H9 (cell line): Measurements from ENCODE around the gene MYO5B. TPM values are rescaled to one million over a fixed set of nuclear protein-coding genes. Genes with fewer than 3 reads are reported as not detected.

Experiments used
- DNase-seq: peaks from one replicate; pipeline ENCODE4 v3.0.0-alpha.2; 2017
- H2AFZ ChIP-seq: one replicate; pipeline ENCODE4 v1.6.1; 2013; ENCODE audit warnings: mild to moderate bottlenecking, low read length, control low read depth, moderate library complexity
- H2AK5ac ChIP-seq: 2 replicates; pipeline ENCODE4 v1.6.1; 2013; ENCODE audit warnings: low read length, control low read depth, mixed read lengths; ENCODE audit not compliant: insufficient read length
- H2BK120ac ChIP-seq: one replicate; pipeline ENCODE4 v1.6.1; 2013; ENCODE audit warnings: low read depth, mild to moderate bottlenecking, low read length, control low read depth, inconsistent platforms; ENCODE audit not compliant: poor library complexity, severe bottlenecking
- H2BK12ac ChIP-seq: 2 replicates; pipeline ENCODE4 v1.6.1; 2013; ENCODE audit warnings: low read length, control low read depth, mixed read lengths, low read depth; ENCODE audit not compliant: insufficient read length
- H2BK15ac ChIP-seq: 2 replicates; pipeline ENCODE4 v1.6.1; 2013; ENCODE audit warnings: low read depth, low read length, control low read depth
- H2BK20ac ChIP-seq: one replicate; pipeline ENCODE4 v1.6.1; 2013; ENCODE audit warnings: low read depth, mild to moderate bottlenecking, low read length, control low read depth, inconsistent platforms; ENCODE audit not compliant: poor library complexity, severe bottlenecking
- H2BK5ac ChIP-seq: 2 replicates; pipeline ENCODE4 v1.6.1; 2013; ENCODE audit warnings: low read length, control low read depth, mixed read lengths; ENCODE audit not compliant: insufficient read length
- H3K14ac ChIP-seq: 2 replicates; pipeline ENCODE4 v1.6.1; 2013; ENCODE audit warnings: low read length, control low read depth; ENCODE audit not compliant: insufficient read depth
- H3K18ac ChIP-seq: 2 replicates; pipeline ENCODE4 v1.6.1; 2013; ENCODE audit warnings: low read depth, mild to moderate bottlenecking, mixed read lengths, low read length, control low read depth; ENCODE audit not compliant: insufficient read length
- H3K23ac ChIP-seq: 2 replicates; pipeline ENCODE4 v1.6.1; 2013; ENCODE audit warnings: low read length, control low read depth, mixed read lengths, low read depth; ENCODE audit not compliant: insufficient read length
- H3K23me2 ChIP-seq: 2 replicates; pipeline ENCODE4 v1.6.1; 2013; ENCODE audit warnings: low read depth, mild to moderate bottlenecking, mixed read lengths, low read length, control low read depth; ENCODE audit not compliant: insufficient read length, poor library complexity, severe bottlenecking
- H3K27ac ChIP-seq: 2 replicates; pipeline ENCODE4 v1.5.1; 2013; ENCODE audit warnings: low read length, control low read depth, mixed read lengths, low read depth; ENCODE audit not compliant: insufficient read length
- H3K27me3 ChIP-seq: 2 replicates; pipeline ENCODE4 v1.6.1; 2013; ENCODE audit warnings: low read length, control low read depth, inconsistent platforms; ENCODE audit not compliant: insufficient read depth
- H3K4ac ChIP-seq: 2 replicates; pipeline ENCODE4 v1.6.1; 2013; ENCODE audit warnings: low read depth, mild to moderate bottlenecking, control low read depth, inconsistent platforms, low read length, moderate library complexity
- H3K4me1 ChIP-seq: 2 replicates; pipeline ENCODE4 v1.6.1; 2013; ENCODE audit warnings: low read length, control low read depth, inconsistent platforms; ENCODE audit not compliant: insufficient read depth
- H3K4me2 ChIP-seq: 2 replicates; pipeline ENCODE4 v1.6.1; 2013; ENCODE audit warnings: low read length, control low read depth, mixed read lengths; ENCODE audit not compliant: insufficient read length, insufficient read depth
- H3K56ac ChIP-seq: 2 replicates; pipeline ENCODE4 v1.6.1; 2013; ENCODE audit warnings: low read depth, mild to moderate bottlenecking, mixed read lengths, low read length, control low read depth; ENCODE audit not compliant: insufficient read length
- H3K79me1 ChIP-seq: 2 replicates; pipeline ENCODE4 v1.6.1; 2013; ENCODE audit warnings: low read depth, mild to moderate bottlenecking, moderate library complexity, low read length, control low read depth, inconsistent platforms; ENCODE audit not compliant: insufficient read depth, poor library complexity, severe bottlenecking
- H3K79me2 ChIP-seq: 2 replicates; pipeline ENCODE4 v1.6.1; 2013; ENCODE audit warnings: low read length, control low read depth, inconsistent platforms; ENCODE audit not compliant: insufficient read depth
- H3K9ac ChIP-seq: 2 replicates; pipeline ENCODE4 v1.6.1; 2013; ENCODE audit warnings: low read length, control low read depth, mixed read lengths; ENCODE audit not compliant: insufficient read length; ENCODE audit errors: extremely low read depth
- H3K9me3 ChIP-seq: one replicate; pipeline ENCODE4 v1.6.1; 2013; ENCODE audit warnings: low read depth, low read length, inconsistent platforms; ENCODE audit not compliant: control insufficient read depth
- H3T11ph ChIP-seq: one replicate; pipeline ENCODE4 v1.6.1; 2013; ENCODE audit warnings: mild to moderate bottlenecking, low read length, control low read depth, inconsistent platforms
- H4K20me1 ChIP-seq: one replicate; pipeline ENCODE4 v1.6.1; 2013; ENCODE audit not compliant: control insufficient read depth, insufficient read length, insufficient read depth
- H4K5ac ChIP-seq: 2 replicates; pipeline ENCODE4 v1.6.1; 2013; ENCODE audit warnings: low read depth, mild to moderate bottlenecking, mixed read lengths, low read length, control low read depth; ENCODE audit not compliant: insufficient read length
- H4K8ac ChIP-seq: replicated peaks from 2 replicates; pipeline ENCODE4 v1.6.1; 2013; ENCODE audit warnings: low read length, control low read depth, mixed read lengths, low read depth; ENCODE audit not compliant: insufficient read length
- H4K91ac ChIP-seq: 2 replicates; pipeline ENCODE4 v1.6.1; 2013; ENCODE audit warnings: low read depth, mild to moderate bottlenecking, moderate library complexity, mixed read lengths, low read length, control low read depth; ENCODE audit not compliant: insufficient read length
- H3K27ac Mint-ChIP-seq, 3 experiments: 2 replicates in 2 of 3; 3 replicates in 1 of 3; pipeline ENCODE4 v1.8.0; 2020 to 2021; ENCODE audit warnings: mixed read lengths in 3 of 3, mild to moderate bottlenecking in 1 of 3, moderate library complexity in 1 of 3
- H3K27me3 Mint-ChIP-seq: 2 replicates; pipeline ENCODE4 v1.8.0; 2021; ENCODE audit warnings: low read depth, mild to moderate bottlenecking, moderate library complexity, mixed read lengths
- H3K36me3 Mint-ChIP-seq, 3 experiments: 2 replicates in 2 of 3; 3 replicates in 1 of 3; pipeline ENCODE4 v1.8.0; 2020 to 2021; ENCODE audit warnings: low read depth in 3 of 3, mixed read lengths in 3 of 3; ENCODE audit not compliant: insufficient read depth in 1 of 3
- H3K4me1 Mint-ChIP-seq, 2 experiments: 2 replicates each; pipeline ENCODE4 v1.8.0; 2020; ENCODE audit warnings: mixed read lengths in 2 of 2
- H3K4me3 Mint-ChIP-seq, 2 experiments: 2 replicates in 1 of 2; 3 replicates in 1 of 2; pipeline ENCODE4 v1.8.0; 2020 to 2021; ENCODE audit warnings: mild to moderate bottlenecking in 2 of 2, mixed read lengths in 2 of 2, moderate library complexity in 1 of 2
- H3K9me3 Mint-ChIP-seq, 2 experiments: 2 replicates in 1 of 2; 3 replicates in 1 of 2; pipeline ENCODE4 v1.8.0; 2020; ENCODE audit warnings: mild to moderate bottlenecking in 2 of 2, mixed read lengths in 2 of 2, moderate library complexity in 1 of 2
- CTCF ChIP-seq: fragments of 200-600 bp; sonication (generic); conservative IDR thresholded peaks from 3 replicates; pipeline ENCODE4 v1.8.0; 2021; ENCODE audit warnings: antibody characterized with exemption, mild to moderate bottlenecking
- WGBS: extraction: QIAGEN DNeasy Blood & Tissue Kit; methylation state at CpG from one replicate; pipeline ENCODE4 v1.1.7; 2013; ENCODE audit warnings: missing lambda C conversion rate, low lambda C conversion rate, mixed read lengths; ENCODE audit not compliant: insufficient read length; ENCODE audit errors: extremely low coverage; 5-methylcytosine and 5-hydroxymethylcytosine counted together
- total RNA-seq: library from RNA; stranded (reverse); gene quantifications from 2 replicates; pipeline ENCODE4 v1.2.1, GENCODE V29; 2021

MYO5B gene
- total RNA-seq, 1 experiment from 2014 or later = 9.3 TPM

DNA sequence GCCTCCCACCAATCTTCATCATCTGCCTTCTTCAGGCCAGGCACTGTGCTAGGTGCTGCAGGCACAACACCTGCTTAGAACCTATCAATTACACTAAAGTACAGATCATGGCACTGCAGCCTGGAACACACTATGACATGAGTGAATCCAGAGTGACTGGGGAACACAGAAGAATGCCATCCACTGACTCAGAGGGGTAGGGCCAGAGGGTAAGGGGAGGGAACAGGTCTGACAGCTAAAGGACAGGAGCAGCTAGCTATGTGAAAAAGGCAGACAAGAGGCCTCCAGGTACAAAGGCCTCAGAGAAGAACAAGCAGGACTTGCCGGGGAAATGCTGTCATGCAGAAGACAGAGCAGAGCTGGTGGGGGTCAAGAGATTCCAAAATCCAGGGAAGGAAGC, 328.3 kb downstream of the MYO5B start:
- Histone ChIP-seq H3K4me2 (no peak overlapping the region), H2AK5ac (no peak overlapping the region), H3K4ac (no peak overlapping the region), H3K9ac (no peak overlapping the region), H2BK12ac (no peak overlapping the region), H4K91ac (no peak overlapping the region), H3K23me2 (no peaks in the 10 kb centered on the region), H2BK20ac (no peak overlapping the region), H3K56ac (no peak overlapping the region), H3K4me1 (no peaks in the 10 kb centered on the region), H3K18ac (no peak overlapping the region), H4K8ac (no peak overlapping the region), H3K27ac (no peak overlapping the region), H3K27me3 (no peaks in the 10 kb centered on the region), H3K9me3 (no peaks in the 10 kb centered on the region), H2BK5ac (no peak overlapping the region), H4K5ac (no peak overlapping the region), H3K79me2 (no peaks in the 10 kb centered on the region), H3K23ac (no peak overlapping the region), H3T11ph (no peak overlapping the region), H3K14ac (no peak overlapping the region), H2AFZ (no peak overlapping the region), H4K20me1 (no peaks in the 10 kb centered on the region), H3K79me1 (no peaks in the 10 kb centered on the region), H2BK120ac (no peak overlapping the region), H2BK15ac (no peak overlapping the region)
- H3K4me1 Mint-ChIP-seq = peaks cover 8 to 12% of the 10 kb centered on the region in 2 experiments
- H3K36me3 Mint-ChIP-seq = no peaks in the 10 kb centered on the region; a peak in 1 of 7 replicates
- no peak overlapping the region for H3K4me3 Mint-ChIP-seq
- WGBS = no CpG with 5 or more reads among the region's 1 CpG
- no peak for DNase-seq
- no peaks in the 10 kb centered on the region for H3K27me3 Mint-ChIP-seq
- no peaks in the 10 kb centered on the region for H3K9me3 Mint-ChIP-seq
- H3K27ac Mint-ChIP-seq = no peak overlapping the region
- no peak for TF ChIP-seq CTCF
